WI38 (cell line): ENCODE results near the gene CFAP90.

Experiments used
- H3K4me3 ChIP-seq: 2 replicates; pipeline ENCODE4 v1.5.1; 2011; ENCODE audit warnings: low read depth, mild to moderate bottlenecking, control low read depth, low read length
- TF ChIP-seq, protein P1 (sequence below): IDR thresholded peaks from 2 replicates; pipeline ENCODE4 v1.5.1; 2012; ENCODE audit warnings: low read depth, mild to moderate bottlenecking, control low read depth, low read length

CFAP90 gene

DNA sequence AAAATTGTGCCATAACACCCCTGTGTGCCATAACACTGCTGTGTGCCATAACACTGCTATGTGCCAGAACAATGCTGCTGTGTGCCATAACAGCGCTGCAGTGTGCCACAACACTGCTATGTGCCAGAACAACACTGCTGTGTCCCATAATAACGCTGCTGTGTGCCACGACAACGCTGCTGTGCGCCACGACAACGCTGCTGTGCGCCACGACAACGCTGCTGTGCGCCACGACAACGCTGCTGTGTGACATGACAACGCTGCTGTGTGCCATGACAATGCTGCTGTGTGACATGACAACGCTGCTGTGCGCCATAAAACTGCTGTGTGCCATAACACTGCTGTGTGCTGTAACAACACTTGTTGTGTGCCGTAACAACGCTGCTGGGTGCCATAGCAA is 25.9 kb downstream of the CFAP90 start:
- no peak overlapping the region for H3K4me3 ChIP-seq
- TF ChIP-seq, protein P1, sequence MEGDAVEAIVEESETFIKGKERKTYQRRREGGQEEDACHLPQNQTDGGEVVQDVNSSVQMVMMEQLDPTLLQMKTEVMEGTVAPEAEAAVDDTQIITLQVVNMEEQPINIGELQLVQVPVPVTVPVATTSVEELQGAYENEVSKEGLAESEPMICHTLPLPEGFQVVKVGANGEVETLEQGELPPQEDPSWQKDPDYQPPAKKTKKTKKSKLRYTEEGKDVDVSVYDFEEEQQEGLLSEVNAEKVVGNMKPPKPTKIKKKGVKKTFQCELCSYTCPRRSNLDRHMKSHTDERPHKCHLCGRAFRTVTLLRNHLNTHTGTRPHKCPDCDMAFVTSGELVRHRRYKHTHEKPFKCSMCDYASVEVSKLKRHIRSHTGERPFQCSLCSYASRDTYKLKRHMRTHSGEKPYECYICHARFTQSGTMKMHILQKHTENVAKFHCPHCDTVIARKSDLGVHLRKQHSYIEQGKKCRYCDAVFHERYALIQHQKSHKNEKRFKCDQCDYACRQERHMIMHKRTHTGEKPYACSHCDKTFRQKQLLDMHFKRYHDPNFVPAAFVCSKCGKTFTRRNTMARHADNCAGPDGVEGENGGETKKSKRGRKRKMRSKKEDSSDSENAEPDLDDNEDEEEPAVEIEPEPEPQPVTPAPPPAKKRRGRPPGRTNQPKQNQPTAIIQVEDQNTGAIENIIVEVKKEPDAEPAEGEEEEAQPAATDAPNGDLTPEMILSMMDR: no peak

DNA sequence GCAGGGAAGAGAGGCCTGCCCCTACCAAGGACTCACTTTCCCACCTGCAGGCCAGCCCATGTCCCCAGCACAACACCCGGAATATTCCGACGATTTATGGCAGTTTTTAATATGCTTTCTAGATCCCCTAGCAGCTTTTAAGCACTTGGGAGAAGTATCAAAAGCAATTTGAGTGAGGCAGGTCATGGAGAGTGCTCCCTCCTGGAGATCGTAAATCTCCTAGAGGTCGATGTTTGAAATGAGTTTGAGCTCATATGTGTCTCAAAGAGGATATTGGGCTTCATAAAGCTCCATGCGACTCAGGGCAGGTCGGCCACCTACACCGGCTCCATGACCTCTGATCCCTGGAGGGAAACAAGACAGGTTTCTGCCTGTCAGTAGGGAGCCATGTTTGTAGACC is 27.3 kb downstream of the CFAP90 start:
- no peak overlapping the region for H3K4me3 ChIP-seq
- TF ChIP-seq, protein P1: no peak

DNA sequence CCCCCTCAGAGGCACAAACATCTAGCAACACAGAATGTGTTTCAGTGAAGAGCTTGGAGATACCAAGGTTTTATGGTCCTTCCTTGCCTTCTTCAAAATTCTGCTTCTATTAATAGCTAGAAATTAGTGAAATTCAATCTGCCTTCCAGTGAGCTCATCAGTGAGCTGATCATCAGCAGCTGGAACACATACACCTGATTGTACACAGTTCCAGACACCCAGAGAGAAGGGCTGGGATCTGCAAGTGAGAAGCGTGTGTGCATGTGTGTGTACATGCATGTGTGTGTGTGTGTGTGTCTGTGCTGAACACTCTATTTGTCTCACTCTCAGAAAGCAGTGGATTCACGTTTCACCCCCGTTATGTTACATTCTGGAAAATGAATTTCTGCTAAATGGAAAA is 28.5 kb downstream of the CFAP90 start:
- TF ChIP-seq, protein P1: no peak
- no peak overlapping the region for H3K4me3 ChIP-seq

DNA sequence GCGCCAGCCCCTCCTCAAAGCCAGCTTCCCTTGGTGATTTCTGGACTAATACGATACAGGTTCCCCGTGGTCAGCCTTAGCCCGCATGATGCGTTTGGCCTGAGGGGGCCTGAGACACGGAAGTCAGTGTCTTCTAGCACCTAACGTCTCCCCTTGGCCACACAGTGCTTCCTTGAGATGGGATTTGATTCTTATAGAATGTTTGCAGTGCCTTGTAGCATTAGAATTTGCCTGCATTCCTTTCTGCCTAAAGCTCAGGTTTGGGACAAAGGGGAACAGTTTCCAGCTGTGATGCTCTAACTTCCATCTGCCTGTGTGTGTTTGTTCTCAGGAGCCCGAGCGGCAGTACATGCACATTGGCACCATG is 34.4 kb downstream of the CFAP90 start:
- TF ChIP-seq, protein P1: no peak
- H3K4me3 ChIP-seq: no peak overlapping the region

DNA sequence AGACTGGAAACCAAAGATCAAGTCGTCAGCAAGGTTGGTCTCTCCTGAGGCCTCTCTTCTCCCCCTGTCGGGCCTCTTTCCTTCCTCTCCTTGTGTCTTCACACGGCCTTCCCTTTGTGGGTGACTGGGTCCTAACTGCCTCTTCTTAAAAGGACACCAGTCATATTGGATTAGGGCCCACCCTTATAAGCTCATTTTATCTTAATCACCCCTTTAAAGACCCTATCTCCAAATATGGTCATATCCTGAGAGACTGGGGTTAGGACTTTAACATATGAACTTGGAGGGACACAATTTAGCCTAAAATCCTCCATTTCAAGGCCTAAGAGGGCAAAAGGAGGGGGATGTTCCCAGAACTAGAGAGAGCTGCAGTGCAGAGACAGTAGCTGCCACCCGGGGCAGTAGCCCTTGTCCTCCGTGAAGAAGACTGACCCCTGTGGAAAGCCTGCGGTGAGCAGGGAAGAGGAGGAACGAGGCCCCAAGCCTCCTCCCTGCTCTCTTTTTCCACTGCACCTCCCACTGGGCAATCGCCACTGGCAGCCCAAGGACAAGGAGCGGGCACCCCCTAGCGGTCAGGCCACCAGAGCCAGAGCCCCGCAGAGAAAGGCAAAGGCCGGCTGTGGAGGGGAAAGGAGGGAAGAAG is 34.9 kb downstream of the CFAP90 start:
- H3K4me3 ChIP-seq: no peak overlapping the region
- TF ChIP-seq, protein P1: peak; percentile 91

DNA sequence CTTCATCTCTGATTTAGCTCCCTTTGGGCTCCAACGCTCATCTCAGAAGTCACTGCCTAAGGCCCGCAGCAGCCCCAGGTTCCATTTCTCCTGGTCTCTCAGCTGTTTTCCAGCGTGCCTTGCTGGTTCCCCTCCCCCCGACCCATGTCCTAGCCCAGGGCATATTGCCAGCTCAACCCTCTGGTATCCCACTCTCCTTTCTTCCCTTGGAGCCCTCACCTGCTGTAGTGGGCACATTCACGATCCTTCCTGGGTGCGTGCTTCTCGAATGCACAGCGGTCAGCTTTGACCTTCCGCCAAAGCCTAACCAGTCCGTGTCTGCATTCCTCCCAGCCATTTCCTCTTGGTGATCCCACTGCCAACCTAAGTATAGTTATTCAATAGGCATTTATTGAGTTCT is 36.1 kb downstream of the CFAP90 start:
- TF ChIP-seq, protein P1: no peak
- no peak overlapping the region for H3K4me3 ChIP-seq

DNA sequence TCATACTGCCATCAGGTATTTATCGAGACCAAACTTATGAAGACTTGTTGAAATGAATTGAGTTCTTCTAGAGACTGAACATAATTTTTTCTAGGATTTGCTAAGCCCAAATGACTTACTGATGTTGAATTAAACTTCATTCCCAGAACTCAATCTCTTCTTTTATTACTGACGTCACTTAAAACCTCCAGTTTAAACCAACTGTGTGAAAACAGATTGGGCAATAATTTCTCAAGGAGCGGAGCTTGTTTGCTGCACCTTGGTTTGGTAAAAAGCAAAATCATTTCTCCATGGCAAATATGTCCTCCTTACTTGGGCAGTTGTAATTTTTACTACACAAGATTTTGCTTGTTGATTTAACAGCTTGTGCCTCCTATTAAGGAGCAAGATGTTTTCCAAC is 37.4 kb downstream of the CFAP90 start:
- no peak overlapping the region for H3K4me3 ChIP-seq
- TF ChIP-seq, protein P1: no peak
